IMR-90 (cell line): ENCODE results near the gene ARVCF. TPM values are rescaled to one million over a fixed set of nuclear protein-coding genes. Genes with fewer than 3 reads are reported as not detected.

Experiments
- ATAC-seq: fragments of 200-7000 bp; cut with Tn5 transposase; 2 replicates; pipeline ENCODE4 v1.9.1; 2020; ENCODE audit warnings: low read depth, mild to moderate bottlenecking, moderate library complexity
- BruUV-seq: library from RNA; stranded (reverse); fragments of 400-500 nt; replicated peaks from 2 replicates; lab custom pipeline; 2021; lab: Mats Ljungman, UMichigan
- CTCF ChIA-PET: fragments of 300-600 bp; formaldehyde crosslinking; extraction: SDS; loops from one replicate; lab custom pipeline; 2021; ENCODE audit warnings: antibody characterized with exemption; lab: Yijun Ruan, JAX
- POLR2A ChIA-PET: fragments of 300-600 bp; sonication (Branson Sonifier 250); formaldehyde crosslinking; loops from one replicate; lab custom pipeline; 2022; ENCODE audit warnings: antibody characterized with exemption; ENCODE audit not compliant: unreplicated experiment; lab: Charles Lee
- DNase-seq: peaks from one replicate; pipeline ENCODE4 v3.0.0; 2013
- H2AFZ ChIP-seq: replicated peaks from 2 replicates; pipeline ENCODE3; 2013; ENCODE audit warnings: low read length, mild to moderate bottlenecking; ENCODE audit not compliant: poor library complexity
- H2AK5ac ChIP-seq: 2 replicates; pipeline ENCODE4 v1.6.1; 2013; ENCODE audit warnings: low read depth, low read length, inconsistent platforms
- H2AK9ac ChIP-seq: replicated peaks from 2 replicates; pipeline ENCODE3; 2013; ENCODE audit warnings: mild to moderate bottlenecking, low read depth, low read length, moderate library complexity; ENCODE audit not compliant: poor library complexity
- H2BK120ac ChIP-seq: 2 replicates; pipeline ENCODE4 v1.6.1; 2013; ENCODE audit warnings: low read depth, low read length, inconsistent platforms
- H2BK15ac ChIP-seq: 3 replicates; pipeline ENCODE4 v1.6.1; 2013; ENCODE audit warnings: low read depth, low read length, inconsistent platforms
- H2BK20ac ChIP-seq: 2 replicates; pipeline ENCODE4 v1.6.1; 2013; ENCODE audit warnings: low read depth, mild to moderate bottlenecking, inconsistent platforms, low read length, moderate library complexity
- H2BK5ac ChIP-seq: 2 replicates; pipeline ENCODE4 v1.6.1; 2013; ENCODE audit warnings: mild to moderate bottlenecking, low read depth, low read length, inconsistent platforms; ENCODE audit not compliant: poor library complexity, severe bottlenecking
- H3K14ac ChIP-seq: replicated peaks from 2 replicates; pipeline ENCODE4 v1.6.1; 2013; ENCODE audit warnings: low read depth, low read length, inconsistent platforms
- H3K18ac ChIP-seq: 2 replicates; pipeline ENCODE4 v1.6.1; 2013; ENCODE audit warnings: low read depth, low read length, control low read depth
- H3K23ac ChIP-seq: 2 replicates; pipeline ENCODE4 v1.6.1; 2013; ENCODE audit warnings: low read depth, low read length, inconsistent platforms
- H3K27ac ChIP-seq: 2 replicates; pipeline ENCODE4 v1.5.1; 2013; ENCODE audit warnings: mild to moderate bottlenecking, control low read depth, low read length; ENCODE audit not compliant: insufficient read depth
- H3K27me3 ChIP-seq: 2 replicates; pipeline ENCODE4 v1.6.1; 2013; ENCODE audit warnings: low read length; ENCODE audit not compliant: control insufficient read depth, insufficient read depth
- H3K36me3 ChIP-seq: 2 replicates; pipeline ENCODE4 v1.6.1; 2013; ENCODE audit warnings: low read length, mixed read lengths; ENCODE audit not compliant: control insufficient read depth, insufficient read depth
- H3K4ac ChIP-seq: 2 replicates; pipeline ENCODE4 v1.6.1; 2013; ENCODE audit warnings: low read depth, low read length, inconsistent platforms
- H3K4me1 ChIP-seq: 2 replicates; pipeline ENCODE4 v1.6.1; 2013; ENCODE audit warnings: low read length, mixed read lengths; ENCODE audit not compliant: control insufficient read depth, insufficient read depth
- H3K4me2 ChIP-seq: 2 replicates; pipeline ENCODE4 v1.6.1; 2013; ENCODE audit warnings: low read depth, mild to moderate bottlenecking, control low read depth, low read length, moderate library complexity
- H3K4me3 ChIP-seq: 2 replicates; pipeline ENCODE4 v1.5.1; 2013; ENCODE audit warnings: low read depth, mild to moderate bottlenecking, control low read depth, low read length, moderate library complexity; ENCODE audit not compliant: insufficient read depth
- H3K56ac ChIP-seq: 2 replicates; pipeline ENCODE4 v1.6.1; 2013; ENCODE audit warnings: low read length, inconsistent platforms; ENCODE audit not compliant: insufficient read depth; ENCODE audit errors: extremely low read depth
- H3K79me1 ChIP-seq, 2 experiments: 2 replicates each; pipeline ENCODE4 v1.6.1; 2013; ENCODE audit warnings: low read length in 2 of 2, inconsistent platforms in 1 of 2, low read depth in 1 of 2
- H3K9ac ChIP-seq: 2 replicates; pipeline ENCODE4 v1.6.1; 2013; ENCODE audit warnings: low read depth, low read length, control low read depth
- H3K9me1 ChIP-seq: 2 replicates; pipeline ENCODE4 v1.6.1; 2013; ENCODE audit warnings: low read length, inconsistent platforms; ENCODE audit not compliant: insufficient read depth
- H3K9me3 ChIP-seq: 2 replicates; pipeline ENCODE4 v1.6.1; 2013; ENCODE audit warnings: low read length; ENCODE audit not compliant: control insufficient read depth, insufficient read depth
- H4K20me1 ChIP-seq: 2 replicates; pipeline ENCODE4 v1.6.1; 2013; ENCODE audit warnings: low read length, inconsistent platforms; ENCODE audit not compliant: insufficient read depth
- H4K5ac ChIP-seq: 2 replicates; pipeline ENCODE4 v1.6.1; 2013; ENCODE audit warnings: mild to moderate bottlenecking, low read depth, low read length, control low read depth
- H4K8ac ChIP-seq, 2 experiments: 2 replicates each; pipeline ENCODE4 v1.6.1; 2013; ENCODE audit warnings: low read depth in 2 of 2, low read length in 2 of 2, control low read depth in 1 of 2, inconsistent platforms in 1 of 2
- H4K91ac ChIP-seq: 2 replicates; pipeline ENCODE4 v1.6.1; 2013; ENCODE audit warnings: low read depth, low read length, inconsistent platforms; ENCODE audit not compliant: insufficient read depth
- CTCF ChIP-seq: conservative IDR thresholded peaks from 2 replicates; pipeline ENCODE4 v1.5.1; 2012; ENCODE audit warnings: mild to moderate bottlenecking, low read depth, low read length, improper control_type of control experiment
- MXI1 ChIP-seq: IDR thresholded peaks from 2 replicates; pipeline ENCODE4 v1.6.1; 2012; ENCODE audit warnings: low read depth, mild to moderate bottlenecking, low read length, moderate library complexity, borderline replicate concordance
- RAD21 ChIP-seq: IDR thresholded peaks from 2 replicates; pipeline ENCODE4 v1.6.1; 2012; ENCODE audit warnings: low read length, improper control_type of control experiment
- SMC3 ChIP-seq: fragments of 150-350 bp; IDR thresholded peaks from 2 replicates; pipeline ENCODE4 v1.6.1; 2016; ENCODE audit warnings: low read depth, mild to moderate bottlenecking, antibody characterized with exemption, low read length, moderate library complexity
- WGBS, 2 experiments: methylation state at CpG; one replicate each; pipeline versions ENCODE4 v1.1.5 to v1.1.7; 2013; ENCODE audit warnings: missing lambda C conversion rate in 2 of 2; ENCODE audit not compliant: insufficient read length in 1 of 2; ENCODE audit errors: extremely low coverage in 2 of 2; 5-methylcytosine and 5-hydroxymethylcytosine counted together
- dilution Hi-C: fragments of 300-500 bp; cut with HindIII; formaldehyde crosslinking; loops from one replicate; pipeline ENCODE4 v1.14.3; 2018; ENCODE audit warnings: low sequenced_read_pairs; ENCODE audit not compliant: unreplicated experiment
- in situ Hi-C: fragments of 300-500 bp; cut with MboI; formaldehyde crosslinking; loops from 3 replicates; pipeline ENCODE4 v1.14.3; 2019; ENCODE audit warnings: low sequenced_read_pairs, inconsistent platforms, mixed read lengths
- intact Hi-C: fragments of 100-400 bp; cut with micrococcal nuclease; formaldehyde crosslinking; loops from 2 replicates; pipeline ENCODE4 v1.10.0; 2022
- polyA plus RNA-seq, 3 experiments: library from polyadenylated mRNA; depleted of rRNA; stranded (reverse); fragments of >200 nt; gene quantifications; 2 replicates each; pipeline ENCODE4 v1.2.3, GENCODE V29; 2012; ENCODE audit warnings: low replicate concordance in 1 of 3
- total RNA-seq: library from RNA; depleted of rRNA; stranded (reverse); fragments of >200 nt; gene quantifications from 2 replicates; pipeline ENCODE4 v1.2.3, GENCODE V29; 2012

Gene ARVCF
- total and polyA plus RNA-seq, 2 of the 4 experiments (the other 2 are of a cell fraction), result 8.6 to 14.1 TPM

GRCh38 chr22:20027966-20028854, 11.6 kb upstream of the ARVCF start:
- Histone ChIP-seq H2BK20ac (no peak overlapping the region), H3K14ac (no peak overlapping the region), H3K9ac (no peak overlapping the region), H2BK5ac (no peak overlapping the region), H3K4me3 (no peak overlapping the region), H2BK15ac (no peak overlapping the region), H3K18ac (no peak overlapping the region), H2AFZ (peak overlapping the region; percentile 54), H3K79me1 (peaks cover 15 to 84% of the 10 kb centered on the region in 2 experiments; a peak in 3 of 4 replicates), H3K9me1 (peaks cover 35% of the 10 kb centered on the region), H3K36me3 (peaks cover 20% of the 10 kb centered on the region), H4K91ac (no peak overlapping the region), H3K4me2 (no peak overlapping the region), H4K8ac (no peak overlapping the region), H3K27me3 (no peaks in the 10 kb centered on the region), H4K20me1 (peaks cover 75% of the 10 kb centered on the region), H3K56ac (no peak overlapping the region), H2BK120ac (no peak overlapping the region), H2AK9ac (no peak overlapping the region), H2AK5ac (no peak overlapping the region), H4K5ac (no peak overlapping the region), H3K23ac (no peak overlapping the region), H3K27ac (no peak overlapping the region), H3K4me1 (peaks cover 2% of the 10 kb centered on the region; the same call in 1 of the 2 replicates), H3K9me3 (no peaks in the 10 kb centered on the region), H3K4ac (no peak overlapping the region)
- TF ChIP-seq CTCF (peak; percentile 39), SMC3 (peak; percentile 38; the same call in 1 of the 2 replicates), RAD21 (peak; percentile 27; the same call in 1 of the 2 replicates), MXI1 (no peak)
- CTCF ChIA-PET, result no interaction called here
- WGBS, 2 experiments, result no CpG with 5 or more reads among the region's 12 CpGs
- intact Hi-C loops, result no loop called here
- dilution Hi-C loops, result no loop called here
- peak; percentile 72; the same call in 1 of the 2 replicates for ATAC-seq
- no peak for DNase-seq
- in situ Hi-C loops, result no loop called here
- BruUV-seq, result no TSS peak
- POLR2A ChIA-PET, result no interaction called here
